Activated T-cell treated with anti-CD3 and anti-CD28 coated beads, Interleukin-2, amount 50 U/mL, for 72 hours (primary cell): ENCODE results near the gene RTN4. TPM values are rescaled to one million over a fixed set of nuclear protein-coding genes. Genes with fewer than 3 reads are reported as not detected.
A peak's percentile ranks its signal among the peaks of the same experiment; 100 is the strongest.
"Not testable (repeated sequence)": the region's sequence is repeated elsewhere in the genome, so short reads cannot be mapped to it uniquely, and the experiment has no call there.

ENCODE experiments used
- ATAC-seq, 2 donors: fragments of 150-1000 bp; cut with Tn5 transposase; replicated peaks in 1 of 2; 2 replicates each; pipeline ENCODE4 v1.10.0; 2021; ENCODE audit warnings: moderate library complexity in 2 of 2, mild to moderate bottlenecking in 1 of 2
- DNase-seq, 2 donors: peaks; one replicate each; pipeline ENCODE4 v3.0.0; 2021 to 2022; ENCODE audit warnings: mixed read lengths in 1 of 2
- H3K27ac Mint-ChIP-seq: one replicate; pipeline ENCODE4 v1.8.0; 2022; ENCODE audit warnings: mild to moderate bottlenecking, moderate library complexity, mixed read lengths
- H3K27me3 Mint-ChIP-seq: one replicate; pipeline ENCODE4 v1.8.0; 2022; ENCODE audit warnings: low read depth, mixed read lengths
- H3K36me3 Mint-ChIP-seq, 2 donors: one replicate each; pipeline ENCODE4 v1.8.0; 2022; ENCODE audit warnings: mixed read lengths in 2 of 2, mild to moderate bottlenecking in 1 of 2; ENCODE audit not compliant: insufficient read depth in 2 of 2
- H3K4me1 Mint-ChIP-seq: one replicate; pipeline ENCODE4 v1.8.0; 2022; ENCODE audit warnings: low read depth, mixed read lengths
- H3K4me3 Mint-ChIP-seq, 2 donors: one replicate each; pipeline ENCODE4 v1.8.0; 2022; ENCODE audit warnings: mild to moderate bottlenecking in 2 of 2, mixed read lengths in 2 of 2, moderate library complexity in 2 of 2
- H3K9me3 Mint-ChIP-seq, 2 donors: one replicate each; pipeline ENCODE4 v1.8.0; 2022; ENCODE audit warnings: mixed read lengths in 2 of 2
- total RNA-seq, 2 donors: library from RNA; stranded (reverse); gene quantifications; one replicate each; pipeline ENCODE4 v1.2.3, GENCODE V29; 2022

RTN4 gene
- total RNA-seq, 2 donors from 2014 or later, result 78.8 to 83.3 TPM

DNA sequence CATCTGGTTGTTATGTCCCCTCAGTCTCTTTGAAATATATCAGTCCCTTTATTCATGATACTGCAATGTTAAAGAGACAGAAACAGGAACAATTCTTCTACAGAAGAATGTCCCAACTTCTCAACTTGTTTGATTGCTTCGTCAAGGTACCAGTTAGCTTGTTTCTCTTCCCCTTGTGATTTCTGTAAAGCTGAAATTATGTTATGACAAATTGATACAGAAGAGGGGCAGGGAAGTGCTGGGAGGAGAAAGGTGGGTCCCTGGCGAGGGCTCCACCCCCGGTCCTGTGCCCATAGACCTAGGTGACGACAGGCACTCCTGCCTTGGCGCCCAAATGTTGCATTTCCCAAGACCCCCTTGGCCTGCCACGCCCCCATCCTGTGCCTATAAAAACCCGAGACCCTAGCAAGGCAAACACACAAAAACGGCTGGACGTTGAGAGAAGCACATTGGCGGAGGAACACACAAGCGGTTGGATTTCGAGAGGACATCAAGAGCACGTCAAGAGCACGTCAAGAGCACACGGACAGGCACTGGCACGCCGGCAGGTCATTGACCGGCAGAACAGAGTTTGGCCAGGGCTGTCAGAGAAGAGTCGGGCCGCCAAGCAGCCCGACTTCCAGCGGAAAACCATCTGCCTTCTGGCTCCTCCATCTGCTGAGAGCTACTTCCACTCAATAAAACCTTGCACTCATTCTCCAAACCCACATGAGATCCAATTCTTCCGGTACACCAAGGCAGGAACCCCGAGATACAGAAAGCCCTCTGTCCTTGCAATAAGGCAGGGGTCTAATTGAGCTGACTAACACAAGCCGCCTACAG lies 11.5 kb upstream of the RTN4 start:
- Mint-ChIP-seq H3K27ac (no peak overlapping the region), H3K4me3 (no peak overlapping the region), H3K36me3 (no peaks in the 10 kb centered on the region), H3K9me3 (no peaks in the 10 kb centered on the region), H3K4me1 (no peaks in the 10 kb centered on the region), H3K27me3 (no peaks in the 10 kb centered on the region)
- ATAC-seq (no peak), DNase-seq (no peak)

DNA sequence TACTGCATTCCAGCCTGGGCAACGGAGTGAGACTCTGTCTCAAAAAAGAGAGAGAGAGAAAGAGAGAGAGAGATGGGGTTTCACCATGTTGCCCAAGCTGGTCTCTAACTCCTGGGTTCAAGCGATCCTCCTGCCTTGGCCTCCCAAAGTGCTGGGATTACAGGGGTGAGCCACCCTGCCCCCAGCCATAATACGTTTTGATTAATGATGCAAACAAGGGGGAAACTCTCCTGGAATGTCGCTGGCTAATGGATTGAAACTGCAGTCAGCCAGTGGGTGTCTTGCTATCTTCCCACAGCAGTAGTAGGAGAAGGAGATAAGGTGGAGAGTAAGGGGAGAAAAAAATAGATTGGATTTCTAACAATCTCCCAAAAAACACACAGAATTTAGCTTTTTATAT lies 9.5 kb upstream of the RTN4 start:
- H3K4me3 Mint-ChIP-seq, result no peak overlapping the region
- ATAC-seq (no peak), DNase-seq (no peak)
- peaks cover 8% of the 10 kb centered on the region for H3K4me1 Mint-ChIP-seq
- no peaks in the 10 kb centered on the region for H3K9me3 Mint-ChIP-seq
- no peaks in the 10 kb centered on the region for H3K27me3 Mint-ChIP-seq
- no peaks in the 10 kb centered on the region for H3K36me3 Mint-ChIP-seq
- H3K27ac Mint-ChIP-seq, result no peak overlapping the region

DNA sequence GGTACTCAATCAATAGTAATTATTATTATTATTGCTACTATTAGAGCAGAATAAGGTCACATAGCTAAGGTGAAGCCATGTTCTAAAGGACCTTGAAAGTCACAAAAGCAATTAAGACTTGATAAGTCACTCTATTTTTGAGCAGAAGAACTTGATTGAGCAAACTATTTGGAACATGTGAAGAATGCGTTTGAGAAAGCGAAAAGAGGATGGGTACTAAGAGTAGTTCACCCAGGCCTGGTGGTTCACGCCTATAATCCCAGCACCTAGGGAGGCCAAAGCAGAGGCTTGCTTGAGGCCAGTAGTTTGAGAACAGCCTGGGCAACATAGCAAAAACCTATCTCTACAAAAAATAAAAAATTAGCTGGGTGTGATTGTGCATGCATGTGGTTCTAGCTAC lies 7.2 kb upstream of the RTN4 start:
- H3K4me3 Mint-ChIP-seq, result no peak overlapping the region
- H3K4me1 Mint-ChIP-seq, result peaks cover 28% of the 10 kb centered on the region
- DNase-seq, result no peak
- no peaks in the 10 kb centered on the region for H3K27me3 Mint-ChIP-seq
- no peak for ATAC-seq
- no peaks in the 10 kb centered on the region for H3K36me3 Mint-ChIP-seq
- no peaks in the 10 kb centered on the region for H3K9me3 Mint-ChIP-seq
- no peak overlapping the region for H3K27ac Mint-ChIP-seq

DNA sequence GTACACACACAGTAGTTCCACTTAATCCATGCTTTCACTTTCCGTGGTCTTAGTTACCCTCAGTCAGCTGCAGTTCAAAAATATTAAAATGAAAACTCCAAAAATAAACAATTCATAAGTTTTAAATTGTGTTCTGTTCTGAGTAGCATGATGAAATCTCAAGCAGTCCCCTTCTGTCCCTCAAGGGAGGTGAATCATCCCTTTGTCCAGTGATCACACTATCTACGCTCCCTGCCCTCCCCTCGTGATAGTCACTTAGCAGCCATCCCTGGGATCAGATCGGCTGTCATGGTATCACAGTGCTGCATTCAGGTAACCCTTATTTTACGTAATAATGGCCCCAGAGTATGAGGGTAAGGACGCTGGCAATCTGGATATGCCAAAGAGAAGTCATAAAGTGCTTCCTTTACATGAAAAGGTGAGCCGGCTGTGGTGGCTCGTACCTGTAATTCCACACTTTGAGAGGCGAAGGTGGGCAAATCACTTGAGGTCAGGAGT lies 5.8 kb upstream of the RTN4 start:
- ATAC-seq (no peak), DNase-seq (no peak)
- H3K27ac Mint-ChIP-seq, result no peak overlapping the region
- no peaks in the 10 kb centered on the region for H3K27me3 Mint-ChIP-seq
- H3K4me3 Mint-ChIP-seq, result no peak overlapping the region
- no peaks in the 10 kb centered on the region for H3K9me3 Mint-ChIP-seq
- H3K4me1 Mint-ChIP-seq, result peaks cover 42% of the 10 kb centered on the region
- no peaks in the 10 kb centered on the region for H3K36me3 Mint-ChIP-seq

DNA sequence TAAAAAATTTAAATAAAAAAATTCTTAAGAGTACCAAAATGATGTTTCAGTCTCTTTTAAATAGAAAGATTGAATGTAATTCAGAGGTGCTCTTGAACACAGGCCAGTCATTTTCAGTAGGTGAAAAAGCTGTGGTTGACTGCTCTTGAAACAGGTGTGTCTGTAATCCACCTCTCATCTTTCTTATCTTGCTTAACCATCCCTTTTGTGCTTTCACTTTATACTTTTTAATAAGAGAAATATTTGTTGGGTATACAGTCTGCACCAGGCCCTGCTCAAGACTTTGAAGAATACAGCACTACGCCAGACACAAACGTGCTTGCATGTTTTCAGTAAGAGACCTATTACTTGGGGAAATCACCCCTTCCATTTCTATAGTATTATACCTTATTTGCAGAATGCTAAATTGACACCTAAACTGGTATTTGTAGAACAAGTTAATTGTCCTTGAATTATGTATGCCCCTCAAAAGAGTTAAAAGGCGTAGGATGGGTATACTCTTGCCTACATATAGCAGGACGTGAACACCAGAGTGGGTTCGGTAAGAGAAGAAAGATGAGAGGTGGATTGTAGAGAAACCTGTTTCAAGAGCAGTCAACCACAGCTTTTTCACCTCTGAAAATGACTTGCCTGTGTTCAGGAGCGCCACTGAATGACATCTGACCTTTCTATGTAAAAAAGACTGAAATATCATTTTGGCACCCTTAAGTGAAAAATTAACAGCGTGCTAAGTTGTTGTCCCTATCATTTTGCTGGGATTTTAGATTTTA lies 4.0 kb upstream of the RTN4 start:
- H3K36me3 Mint-ChIP-seq, result peaks cover 1 to 3% of the 10 kb centered on the region in 2 donors
- peak; percentile 15 to 42 for DNase-seq
- H3K4me1 Mint-ChIP-seq, result peaks cover 49% of the 10 kb centered on the region
- H3K27me3 Mint-ChIP-seq, result no peaks in the 10 kb centered on the region
- ATAC-seq, result peak in 1 of 2 donors; percentile 16
- H3K9me3 Mint-ChIP-seq, result no peaks in the 10 kb centered on the region
- H3K27ac Mint-ChIP-seq, result no peak overlapping the region
- H3K4me3 Mint-ChIP-seq, result peak overlapping the region; percentile 64 to 71

DNA sequence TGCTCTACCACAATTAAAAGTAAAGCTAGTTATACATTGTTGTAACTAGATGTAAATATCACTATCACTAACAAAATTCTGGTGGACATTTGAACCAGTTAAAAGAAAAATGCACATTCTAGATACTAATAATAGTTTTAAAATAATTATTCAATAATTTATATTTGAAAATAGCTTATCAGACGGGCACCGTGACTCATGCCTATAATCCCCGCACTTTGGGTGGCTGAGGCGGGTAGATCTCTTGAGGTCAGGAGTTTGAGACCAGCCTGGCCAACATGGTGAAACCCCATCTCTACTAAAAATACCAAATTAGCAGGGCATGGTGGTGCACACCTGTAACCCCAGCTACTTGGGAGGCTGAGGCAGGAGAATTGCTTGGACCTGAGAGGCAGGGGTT lies 3.0 kb upstream of the RTN4 start:
- not testable (repeated sequence) for H3K9me3 Mint-ChIP-seq, H3K27ac Mint-ChIP-seq, H3K27me3 Mint-ChIP-seq, ATAC-seq, DNase-seq, H3K36me3 Mint-ChIP-seq
- Mint-ChIP-seq H3K4me3 (peak overlapping the region; percentile 47 to 78), H3K4me1 (peaks cover 49% of the 10 kb centered on the region)

DNA sequence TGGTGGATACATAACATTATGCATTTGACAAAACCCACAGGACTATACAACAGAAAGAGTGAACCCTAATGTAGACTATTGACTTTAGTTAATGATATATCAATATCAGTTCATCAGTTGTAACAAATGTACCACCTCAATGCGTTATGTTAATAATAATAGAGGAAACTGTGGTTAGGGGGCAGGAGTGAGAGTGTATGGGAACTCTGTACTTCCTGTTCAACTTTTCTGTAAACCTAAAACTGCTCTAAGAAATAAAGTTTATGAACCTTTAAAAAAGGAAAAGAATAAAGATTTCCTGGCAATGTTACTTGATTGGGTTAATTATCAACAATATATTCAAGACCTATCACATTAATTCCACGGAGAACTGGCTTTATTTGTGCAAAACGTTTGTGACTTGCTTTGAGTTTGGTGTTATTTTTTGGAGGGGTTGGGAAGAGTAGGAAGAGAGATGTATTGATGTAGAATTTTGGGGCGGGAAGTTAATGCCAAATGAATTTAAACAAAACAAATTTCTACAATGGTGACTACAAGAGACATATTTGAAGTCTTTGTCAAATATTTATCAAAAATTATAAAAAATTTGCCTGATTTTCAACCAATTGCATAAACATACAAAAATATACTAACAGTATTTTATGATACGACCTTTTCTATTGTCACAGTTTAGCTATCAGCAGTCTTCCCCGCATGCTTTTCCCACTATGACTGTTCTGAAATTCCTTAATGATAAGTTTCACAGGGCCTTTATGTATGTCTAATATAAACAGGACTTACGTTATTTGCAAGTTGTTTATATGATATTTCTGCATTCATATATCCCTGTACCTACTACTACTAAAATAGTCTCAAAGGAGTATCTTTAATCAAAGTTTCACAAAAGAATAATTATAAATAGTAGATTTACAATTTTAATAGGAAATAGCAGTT lies 2.1 kb upstream of the RTN4 start:
- H3K4me1 Mint-ChIP-seq, result peaks cover 56% of the 10 kb centered on the region
- H3K27ac Mint-ChIP-seq, result peak overlapping the region; percentile 54
- H3K9me3 Mint-ChIP-seq, result no peaks in the 10 kb centered on the region
- H3K4me3 Mint-ChIP-seq, result peak overlapping the region; percentile 39 to 68
- H3K36me3 Mint-ChIP-seq, result peaks cover 1 to 5% of the 10 kb centered on the region in 2 donors
- H3K27me3 Mint-ChIP-seq, result no peaks in the 10 kb centered on the region
- no peak for DNase-seq
- ATAC-seq, result no peak

DNA sequence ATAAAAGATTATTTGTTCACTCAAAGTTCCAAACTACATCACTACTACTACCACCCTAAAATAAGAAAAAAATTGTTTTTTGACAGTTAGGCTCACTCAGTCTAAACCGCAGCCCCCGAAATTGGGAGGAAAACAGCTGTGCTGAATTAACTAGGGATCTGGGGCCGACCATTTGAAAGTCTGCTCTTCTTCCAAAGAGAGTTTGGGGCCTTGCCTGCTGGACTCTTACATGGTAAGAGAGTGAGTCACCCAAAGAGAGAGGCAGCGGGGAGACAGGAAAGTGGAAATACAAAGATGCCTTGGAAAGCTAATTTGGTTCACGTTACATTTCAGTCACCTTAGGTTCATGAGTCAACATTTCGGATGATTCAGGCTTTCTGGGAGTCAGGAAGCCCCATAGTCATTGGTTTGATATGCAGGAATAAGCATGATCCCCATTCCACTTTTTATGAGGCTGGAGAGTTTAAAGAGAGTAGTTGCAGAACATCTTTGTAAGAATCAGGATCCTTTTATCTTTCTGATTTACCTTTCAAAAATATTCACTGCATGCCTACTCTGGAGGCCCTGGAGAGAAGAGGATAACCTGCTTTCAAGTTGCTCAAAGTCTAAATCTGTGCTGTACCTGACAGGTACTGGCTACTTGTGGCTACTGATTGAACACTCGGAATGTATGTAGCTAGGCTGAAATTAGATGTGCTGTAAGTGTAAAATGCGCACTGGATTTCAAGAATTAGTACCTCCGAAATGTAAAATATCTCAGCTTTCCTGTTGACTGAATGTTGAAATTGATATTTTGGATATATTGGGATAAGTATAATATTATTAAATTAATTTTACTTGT lies 995 bp upstream of the RTN4 start:
- Mint-ChIP-seq H3K27me3 (no peaks in the 10 kb centered on the region), H3K36me3 (peaks cover 4 to 5% of the 10 kb centered on the region in 2 donors), H3K27ac (peak overlapping the region; percentile 99), H3K4me1 (peaks cover 66% of the 10 kb centered on the region), H3K9me3 (no peaks in the 10 kb centered on the region), H3K4me3 (peak overlapping the region; percentile 98 to 100)
- DNase-seq, result peak; percentile 32 to 36
- ATAC-seq, result no peak

DNA sequence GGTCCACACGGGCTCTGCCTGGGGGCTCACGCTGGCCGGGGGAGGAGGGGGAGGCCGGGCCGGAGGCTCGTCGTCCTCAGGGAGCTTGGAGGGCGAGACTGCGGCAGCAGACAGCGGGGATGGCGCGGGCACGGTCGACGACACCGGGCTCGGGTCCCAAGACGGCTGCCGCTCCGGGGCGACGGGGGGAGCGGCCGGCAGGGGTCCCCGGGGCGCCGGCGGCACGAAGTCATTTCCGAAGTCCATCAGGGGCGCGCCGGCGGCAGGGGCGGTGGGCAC lies 491 bp downstream of the RTN4 start:
- Mint-ChIP-seq H3K4me3 (peak overlapping the region; percentile 98 to 100), H3K9me3 (no peaks in the 10 kb centered on the region), H3K27me3 (no peaks in the 10 kb centered on the region), H3K4me1 (peaks cover 72% of the 10 kb centered on the region), H3K36me3 (peaks cover 4 to 5% of the 10 kb centered on the region in 2 donors), H3K27ac (no peak overlapping the region)
- ATAC-seq (no peak), DNase-seq (no peak)

DNA sequence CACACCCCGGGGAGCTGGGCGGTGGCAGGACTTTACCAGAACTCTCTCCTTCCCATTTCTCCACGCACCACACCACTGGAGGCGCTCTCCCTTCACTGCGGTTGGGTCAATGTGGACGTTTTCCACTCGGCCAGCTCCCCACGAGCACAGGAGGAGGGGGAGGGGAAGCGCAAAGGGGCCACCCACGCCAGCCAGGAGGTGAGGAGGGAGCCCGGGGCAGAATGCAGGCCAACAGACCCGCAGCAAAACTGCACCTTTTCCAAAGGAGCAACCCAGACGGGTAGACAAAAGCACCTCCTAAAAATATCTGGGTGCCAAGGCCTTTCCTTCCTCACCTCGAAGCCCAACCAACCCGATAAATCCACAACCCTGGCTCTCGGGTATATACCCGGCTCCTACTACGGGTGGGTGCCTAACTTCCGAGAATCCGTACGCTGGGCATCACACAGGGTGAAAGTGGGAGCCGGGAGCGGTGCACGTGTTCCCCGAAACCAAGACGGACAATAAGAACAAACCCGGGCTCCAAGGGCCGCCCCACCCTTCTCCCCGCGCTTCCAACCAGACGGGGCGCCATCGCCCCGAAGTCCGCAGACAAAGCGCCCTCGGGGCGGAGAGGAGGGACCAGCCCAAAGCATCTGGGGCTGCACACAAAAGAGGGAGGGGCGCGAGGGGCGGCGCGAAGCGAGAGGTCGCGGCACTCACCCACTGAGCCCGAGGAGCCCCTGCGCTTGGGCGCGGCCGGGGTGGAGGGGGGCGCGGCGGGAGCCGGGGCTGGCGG lies 1.0 kb downstream of the RTN4 start:
- Mint-ChIP-seq H3K4me3 (peak overlapping the region; percentile 98 to 100), H3K9me3 (no peaks in the 10 kb centered on the region), H3K36me3 (peaks cover 4 to 5% of the 10 kb centered on the region in 2 donors), H3K4me1 (peaks cover 67% of the 10 kb centered on the region), H3K27ac (peak overlapping the region; percentile 64), H3K27me3 (no peaks in the 10 kb centered on the region)
- ATAC-seq (peak; percentile 34 to 44), DNase-seq (peak; percentile 78 to 86)

DNA sequence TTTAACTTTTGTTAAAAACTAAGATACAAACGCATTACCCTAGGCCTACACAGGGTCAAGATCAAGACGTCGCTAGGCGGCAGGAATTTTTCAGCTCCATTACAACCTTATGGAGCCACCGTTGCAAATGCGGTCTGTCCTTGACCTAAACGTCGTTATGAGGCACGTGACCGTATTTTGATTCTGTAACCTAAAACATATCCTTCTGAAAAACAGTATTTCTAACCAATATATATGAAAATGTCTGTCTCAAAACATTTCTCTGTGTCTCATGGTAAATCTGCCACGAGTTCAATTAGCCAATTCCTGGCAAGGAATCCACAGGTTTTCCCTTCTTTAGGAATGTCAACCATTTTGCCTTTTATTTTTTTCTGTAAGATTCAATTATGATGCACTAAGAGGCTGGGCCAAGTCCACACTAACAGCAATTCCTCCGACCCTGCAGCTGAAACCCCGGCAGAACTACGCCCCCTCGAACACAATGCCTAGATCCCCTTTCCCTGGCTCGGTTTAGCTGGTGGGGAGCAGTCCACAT lies 1.7 kb downstream of the RTN4 start:
- Mint-ChIP-seq H3K4me3 (peak overlapping the region; percentile 98 to 100), H3K27me3 (no peaks in the 10 kb centered on the region), H3K36me3 (peaks cover 4 to 5% of the 10 kb centered on the region in 2 donors), H3K9me3 (no peaks in the 10 kb centered on the region), H3K4me1 (peaks cover 60% of the 10 kb centered on the region), H3K27ac (peak overlapping the region; percentile 64)
- DNase-seq, result no peak
- ATAC-seq, result no peak
